Measurements from ENCODE around the gene CCNYL1.
A peak's percentile ranks its signal among the peaks of the same experiment; 100 is the strongest.

CCNYL1 gene

GRCh38 chr2:207767461-207768167 is 56.2 kb downstream of the CCNYL1 start:
- DNase-seq = peak; percentile 30

GRCh38 chr2:207768168-207768865 is 56.9 kb downstream of the CCNYL1 start:
- peak; percentile 42 for DNase-seq

GRCh38 chr2:207768866-207769596 is 57.6 kb downstream of the CCNYL1 start:
- DNase-seq = peak; percentile 43

GRCh38 chr2:207770602-207771404 is 59.4 kb downstream of the CCNYL1 start:
- peak; percentile 37 for DNase-seq

GRCh38 chr2:207771421-207771820 is 60.0 kb downstream of the CCNYL1 start:
- no peak for DNase-seq

GRCh38 chr2:207772081-207772843 is 60.8 kb downstream of the CCNYL1 start:
- DNase-seq = peak; percentile 58

- no peak for DNase-seq
These were observed 61.4 kb downstream of the CCNYL1 start for GRCh38 chr2:207772844-207773205.

GRCh38 chr2:207775473-207775872 is 64.0 kb downstream of the CCNYL1 start:
- DNase-seq = no peak

- no peak for DNase-seq
These were observed 65.7 kb downstream of the CCNYL1 start for GRCh38 chr2:207777124-207777523.

GRCh38 chr2:207778298-207778882 is 67.0 kb downstream of the CCNYL1 start:
- DNase-seq = no peak

GRCh38 chr2:207779523-207779922 is 68.1 kb downstream of the CCNYL1 start:
- no peak for DNase-seq

- DNase-seq = no peak
These were observed 71.0 kb downstream of the CCNYL1 start for GRCh38 chr2:207782238-207783030.

GRCh38 chr2:207783514-207783913 is 72.1 kb downstream of the CCNYL1 start:
- DNase-seq = no peak

GRCh38 chr2:207784898-207785297 is 73.5 kb downstream of the CCNYL1 start:
- no peak for DNase-seq

- DNase-seq = no peak
These were observed 75.6 kb downstream of the CCNYL1 start for GRCh38 chr2:207787017-207787416.

GRCh38 chr2:207787800-207788199 is 76.4 kb downstream of the CCNYL1 start:
- no peak for DNase-seq

- no peak for DNase-seq
These were observed 79.5 kb downstream of the CCNYL1 start for GRCh38 chr2:207790898-207791297.

GRCh38 chr2:207791579-207792243 is 80.3 kb downstream of the CCNYL1 start:
- no peak for DNase-seq

- DNase-seq = no peak
These were observed 80.9 kb downstream of the CCNYL1 start for GRCh38 chr2:207792244-207792785.
